SU-DHL-6 (cell line): ENCODE measurements around the gene ENDOV.

ENCODE experiments used
- EZH2phosphoT487 ChIP-seq: fragments of 200-600 bp; sonication (generic), shearing (Covaris generic); conservative IDR thresholded peaks from 2 replicates; pipeline ENCODE4 v1.6.1; 2018; ENCODE audit warnings: mild to moderate bottlenecking, antibody characterized with exemption, low read length, moderate library complexity, mixed read lengths
- TF ChIP-seq, protein P1 (sequence below): fragments of 200-600 bp; sonication (generic); IDR thresholded peaks from one replicate; pipeline ENCODE4 v1.5.1; 2017; ENCODE audit warnings: antibody characterized with exemption, mild to moderate bottlenecking, low read length, moderate library complexity; ENCODE audit not compliant: insufficient read depth, poor library complexity, severe bottlenecking

DNA sequence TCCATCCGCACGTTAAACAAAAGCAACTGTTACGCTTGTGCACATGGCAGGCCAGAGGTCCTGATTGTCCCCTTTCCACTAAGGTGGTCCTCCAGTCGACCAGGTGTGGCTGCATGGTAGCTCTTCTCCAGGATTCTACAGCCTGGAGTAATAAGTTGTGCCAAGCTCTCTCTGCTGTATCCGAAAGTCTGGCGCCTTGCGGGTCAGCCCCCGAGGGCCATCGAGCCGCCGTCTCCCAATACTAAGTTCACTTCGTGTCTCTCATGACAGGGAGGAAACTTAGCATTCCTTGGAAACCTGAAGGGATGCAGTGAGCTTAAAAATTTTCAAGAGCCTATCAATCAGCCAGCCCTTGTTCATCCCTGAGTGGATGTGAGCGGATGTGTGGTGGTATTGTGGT is 5.3 kb upstream of the ENDOV start:
- TF ChIP-seq, protein P1, sequence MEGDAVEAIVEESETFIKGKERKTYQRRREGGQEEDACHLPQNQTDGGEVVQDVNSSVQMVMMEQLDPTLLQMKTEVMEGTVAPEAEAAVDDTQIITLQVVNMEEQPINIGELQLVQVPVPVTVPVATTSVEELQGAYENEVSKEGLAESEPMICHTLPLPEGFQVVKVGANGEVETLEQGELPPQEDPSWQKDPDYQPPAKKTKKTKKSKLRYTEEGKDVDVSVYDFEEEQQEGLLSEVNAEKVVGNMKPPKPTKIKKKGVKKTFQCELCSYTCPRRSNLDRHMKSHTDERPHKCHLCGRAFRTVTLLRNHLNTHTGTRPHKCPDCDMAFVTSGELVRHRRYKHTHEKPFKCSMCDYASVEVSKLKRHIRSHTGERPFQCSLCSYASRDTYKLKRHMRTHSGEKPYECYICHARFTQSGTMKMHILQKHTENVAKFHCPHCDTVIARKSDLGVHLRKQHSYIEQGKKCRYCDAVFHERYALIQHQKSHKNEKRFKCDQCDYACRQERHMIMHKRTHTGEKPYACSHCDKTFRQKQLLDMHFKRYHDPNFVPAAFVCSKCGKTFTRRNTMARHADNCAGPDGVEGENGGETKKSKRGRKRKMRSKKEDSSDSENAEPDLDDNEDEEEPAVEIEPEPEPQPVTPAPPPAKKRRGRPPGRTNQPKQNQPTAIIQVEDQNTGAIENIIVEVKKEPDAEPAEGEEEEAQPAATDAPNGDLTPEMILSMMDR, result no peak
- no peak for TF ChIP-seq EZH2phosphoT487
